Measurements from ENCODE around the gene GLI3.

GLI3 gene

GRCh38 chr7:42232275-42232674 lies 4.7 kb downstream of the GLI3 start (continued):
- TF ChIP-seq PBX3 (CRISPR knock-in tag; IDR thresholded peaks at IDR 0.05) (no peak), KLF17 (tag by site-specific recombination; IDR thresholded peaks at IDR 0.05) (no peak), ZNF768 (tag by site-specific recombination; IDR thresholded peaks at IDR 0.05) (no peak), ZIC2 (tag by site-specific recombination; IDR thresholded peaks at IDR 0.05) (no peak), ZNF658 (tag by site-specific recombination; IDR thresholded peaks at IDR 0.05) (no peak), GLIS1 (tag by site-specific recombination; IDR thresholded peaks at IDR 0.05) (no peak), KLF1 (tag by site-specific recombination; IDR thresholded peaks at IDR 0.05) (no peak), ZNF221 (tag by site-specific recombination; IDR thresholded peaks at IDR 0.05; ENCODE audit: borderline replicate concordance) (no peak), PRDM10 (tag by site-specific recombination; IDR thresholded peaks at IDR 0.05) (0 out of 2 replicates have a peak, but pooled peaks have one; percentile 24), KLF8 (tag by site-specific recombination; IDR thresholded peaks at IDR 0.05) (no peak), ZBTB26 (tag by site-specific recombination; optimal IDR thresholded peaks at IDR 0.05) (no peak), PATZ1 (tag by site-specific recombination; IDR thresholded peaks at IDR 0.05) (no peak; the same call in 1 of the 2 replicates), KLF9 (tag by site-specific recombination; IDR thresholded peaks at IDR 0.05; ENCODE audit: low read depth) (no peak), ZNF354C (tag by site-specific recombination; IDR thresholded peaks at IDR 0.05; ENCODE audit: borderline replicate concordance, low read depth) (no peak), GLI2 (tag by site-specific recombination; IDR thresholded peaks at IDR 0.05; ENCODE audit: borderline replicate concordance, low read depth) (peak; percentile 11; the same call in 1 of the 2 replicates), ZNF155 (tag by site-specific recombination; IDR thresholded peaks at IDR 0.05) (no peak), ZNF148 (tag by site-specific recombination; IDR thresholded peaks at IDR 0.05; ENCODE audit: borderline replicate concordance) (no peak), ZNF488 (tag by site-specific recombination; IDR thresholded peaks at IDR 0.05) (no peak), ZNF292 (tag by site-specific recombination; IDR thresholded peaks at IDR 0.05; ENCODE audit: borderline replicate concordance, low read depth) (no peak), ZXDB (tag by site-specific recombination; IDR thresholded peaks at IDR 0.05) (no peak), ZFP3 (tag by site-specific recombination; IDR thresholded peaks at IDR 0.05; ENCODE audit: low read depth) (no peak), KLF16 (tag by site-specific recombination; IDR thresholded peaks at IDR 0.05) (no peak), ZBTB7A (tag by site-specific recombination; IDR thresholded peaks at IDR 0.05; ENCODE audit: low read depth) (no peak), ZNF114 (tag by site-specific recombination; IDR thresholded peaks at IDR 0.05) (no peak), ZNF26 (tag by site-specific recombination; IDR thresholded peaks at IDR 0.05) (no peak), ZSCAN30 (tag by site-specific recombination; IDR thresholded peaks at IDR 0.05) (peak; percentile 90)
